GM19455 (cell line): ENCODE measurements around the gene CERS5.

Source experiments
- ATAC-seq: cut with Tn5 transposase; IDR thresholded peaks from one replicate; pipeline ENCODE4 v1.9.1; 2021; ENCODE audit not compliant: unreplicated experiment

The CERS5 gene

GRCh38 chr12:50081096-50081808 lies 85.9 kb downstream of the CERS5 start:
- ATAC-seq, result no peak

- ATAC-seq, result no peak
These were observed 87.4 kb downstream of the CERS5 start for GRCh38 chr12:50079771-50080170.
